GDM1 (cell line): ENCODE measurements around the gene CTU1.
A peak's percentile ranks its signal among the peaks of the same experiment; 100 is the strongest.
"Not testable (repeated sequence)": the region's sequence is repeated elsewhere in the genome, so short reads cannot be mapped to it uniquely, and the experiment has no call there.

Source experiments
- DNase-seq: peaks from one replicate; lab custom pipeline; 2025; lab: John Stamatoyannopoulos, UW

Gene CTU1

DNA sequence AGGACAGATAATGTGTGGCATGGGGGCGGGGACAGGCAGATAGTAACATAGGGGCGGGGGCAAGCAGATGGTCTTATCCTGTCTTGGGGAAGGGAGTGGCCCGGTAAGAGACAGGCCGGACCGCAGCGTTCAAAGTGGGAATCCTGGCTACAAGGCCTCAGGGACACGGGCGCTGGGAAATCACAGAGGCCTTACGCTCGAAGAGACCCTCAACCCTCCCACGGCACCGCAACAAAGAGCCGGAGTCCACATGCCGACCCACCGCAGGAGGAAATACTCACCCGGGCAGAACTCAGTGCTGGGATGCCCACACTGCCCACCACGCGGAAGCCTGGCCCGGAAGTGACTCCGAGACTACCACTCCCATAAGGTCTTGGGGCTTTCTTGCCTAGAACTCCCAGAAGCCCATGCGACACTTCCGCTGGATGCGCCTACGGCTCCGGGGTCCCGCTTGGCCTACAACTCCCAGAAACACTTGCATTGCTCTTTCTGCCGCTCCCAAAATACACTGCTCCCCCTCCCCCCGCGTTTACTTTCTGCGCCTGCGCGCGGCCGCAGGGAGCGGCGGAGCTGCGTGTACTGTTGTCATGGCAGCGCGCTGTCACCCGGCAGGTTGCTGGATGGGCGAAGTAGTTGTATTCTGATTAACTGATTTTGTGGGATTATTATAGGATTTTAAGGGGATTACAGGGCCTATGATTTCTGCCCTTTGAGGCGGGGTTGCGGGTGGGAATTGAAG, at the start of gene CTU1:
TSS of gene CTU1 (minus strand) at position 344 of the 739 bp plus-strand sequence. CDS start 3,840 bp downstream, outside the sequence.
- DNase-seq = peak; percentile 98

DNA sequence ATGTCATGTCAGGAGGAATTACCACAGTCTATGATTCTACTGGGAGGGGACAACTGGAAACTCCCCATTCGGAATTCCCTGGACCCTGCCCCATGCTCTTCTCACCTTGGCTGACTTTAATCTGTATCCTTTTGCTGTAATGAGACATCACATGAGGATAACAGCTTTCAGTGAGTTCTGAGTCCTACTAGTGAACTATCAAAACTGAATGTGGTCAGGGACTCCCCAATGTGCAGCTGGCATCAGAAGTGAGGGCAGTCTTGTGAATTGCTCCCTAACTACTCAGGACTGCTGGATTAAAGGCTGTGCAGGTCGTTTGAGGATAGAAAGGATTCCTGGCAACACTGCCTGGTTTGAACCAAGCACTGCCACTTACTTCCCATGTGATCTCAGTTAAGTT, 49.1 kb upstream of the CTU1 start:
- no peak for DNase-seq

- no peak for DNase-seq
Measured at GRCh38 chr19:51156710-51157109, 48.5 kb upstream of the CTU1 start.

DNA sequence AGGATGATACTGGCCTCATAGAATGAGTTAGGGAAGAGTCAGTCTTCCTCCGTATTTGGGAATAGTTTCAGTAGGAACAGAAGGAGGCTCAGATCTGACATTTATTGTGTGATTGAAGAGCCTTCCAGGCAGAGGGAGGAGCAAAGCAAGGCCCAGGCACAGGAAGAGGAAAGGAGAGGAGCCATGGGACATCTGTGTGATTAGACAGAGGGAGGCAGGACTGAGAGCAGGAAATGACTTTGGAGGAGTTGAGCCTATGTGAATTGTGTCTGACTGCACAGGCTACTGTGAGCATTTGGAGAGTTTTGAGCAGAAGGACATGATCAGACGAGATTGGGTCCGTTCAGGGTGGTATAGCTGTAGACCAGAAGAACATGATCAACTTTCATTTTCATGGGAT, 42.4 kb upstream of the CTU1 start:
- no peak for DNase-seq

DNA sequence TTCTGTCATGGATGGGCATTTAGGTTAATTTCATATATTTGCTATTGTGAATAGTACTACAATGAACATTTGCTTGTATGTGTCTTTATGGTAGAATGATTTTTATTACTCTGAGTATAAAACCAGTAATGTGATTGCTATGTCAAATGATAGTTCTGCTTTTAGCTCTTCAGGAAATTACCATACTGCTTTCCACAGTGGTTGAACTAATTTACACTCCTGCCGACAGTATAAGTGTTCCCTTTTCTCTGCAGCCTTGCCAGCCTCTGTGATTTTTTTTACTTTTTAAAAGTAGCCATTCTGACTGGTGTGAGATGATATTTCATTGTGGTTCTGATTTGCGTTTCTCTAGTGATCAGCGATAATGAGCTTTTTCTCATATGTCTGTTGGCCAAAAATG, 40.4 kb upstream of the CTU1 start:
- no peak for DNase-seq

DNA sequence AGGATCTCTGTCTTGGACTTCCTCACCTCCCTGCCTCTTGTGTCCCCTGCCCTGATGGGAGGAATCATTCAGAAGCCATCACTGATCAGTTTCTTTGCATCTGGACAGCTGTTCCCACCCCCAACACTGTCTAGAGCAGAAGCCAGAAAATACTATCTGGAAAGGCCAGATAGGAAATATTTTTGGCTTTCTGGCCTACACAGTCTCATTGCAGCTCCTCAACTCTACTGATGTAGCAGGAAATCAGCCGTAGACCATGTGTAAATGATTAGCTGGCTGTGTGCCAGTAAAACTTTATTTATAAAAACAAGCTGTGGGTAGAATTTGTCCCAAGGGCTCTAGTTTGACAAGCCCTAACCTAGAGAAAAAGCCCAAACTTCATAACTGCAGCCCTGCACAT, 39.5 kb upstream of the CTU1 start:
- no peak for DNase-seq

- no peak for DNase-seq
Measured at GRCh38 chr19:51146751-51147150, 38.5 kb upstream of the CTU1 start.

DNA sequence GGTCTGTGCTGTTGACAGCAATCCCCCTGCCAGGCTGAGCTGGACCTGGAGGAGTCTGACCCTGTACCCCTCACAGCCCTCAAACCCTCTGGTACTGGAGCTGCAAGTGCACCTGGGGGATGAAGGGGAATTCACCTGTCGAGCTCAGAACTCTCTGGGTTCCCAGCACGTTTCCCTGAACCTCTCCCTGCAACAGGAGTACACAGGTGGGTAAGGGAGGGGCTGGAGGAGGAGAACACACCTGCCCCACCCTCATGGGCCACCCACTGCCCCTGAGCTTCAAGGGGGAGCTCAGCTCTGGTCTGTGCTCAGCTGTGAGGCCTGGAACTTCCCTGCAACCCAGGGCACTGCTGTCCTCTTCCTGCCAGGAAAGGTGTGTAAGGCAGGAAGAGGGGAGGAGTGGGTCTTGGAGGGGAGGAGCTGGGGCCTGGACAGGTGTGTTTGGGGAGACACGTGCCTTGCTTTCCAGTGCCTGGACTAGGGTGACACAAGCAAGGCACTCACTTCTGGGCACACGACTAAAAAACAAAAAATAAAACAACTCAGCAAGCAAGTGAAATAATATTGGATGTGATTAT, 37.8 kb upstream of the CTU1 start:
- no peak for DNase-seq

- DNase-seq = no peak
Measured at GRCh38 chr19:51144482-51145045, 36.4 kb upstream of the CTU1 start.

DNA sequence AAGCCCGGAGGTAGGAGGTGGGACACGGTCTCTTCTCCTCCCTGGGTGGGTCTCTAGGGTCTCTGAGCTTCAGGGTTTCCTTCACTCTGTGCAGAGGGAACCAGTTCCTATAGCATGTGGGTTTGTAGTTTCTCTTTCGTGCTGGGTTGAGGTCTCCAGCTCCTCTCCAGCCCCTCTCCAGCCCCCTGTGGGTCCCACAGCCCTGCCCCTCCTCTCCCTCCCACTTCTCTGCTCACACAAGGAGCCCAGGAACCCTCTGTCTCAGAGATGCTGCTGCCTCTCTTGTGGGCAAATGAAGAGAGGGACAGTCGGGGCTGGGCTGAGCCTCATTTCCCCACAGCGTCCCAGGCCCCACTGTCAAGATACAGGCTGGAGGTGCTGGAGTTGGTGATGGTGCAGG, 35.3 kb upstream of the CTU1 start:
- DNase-seq = no peak

DNA sequence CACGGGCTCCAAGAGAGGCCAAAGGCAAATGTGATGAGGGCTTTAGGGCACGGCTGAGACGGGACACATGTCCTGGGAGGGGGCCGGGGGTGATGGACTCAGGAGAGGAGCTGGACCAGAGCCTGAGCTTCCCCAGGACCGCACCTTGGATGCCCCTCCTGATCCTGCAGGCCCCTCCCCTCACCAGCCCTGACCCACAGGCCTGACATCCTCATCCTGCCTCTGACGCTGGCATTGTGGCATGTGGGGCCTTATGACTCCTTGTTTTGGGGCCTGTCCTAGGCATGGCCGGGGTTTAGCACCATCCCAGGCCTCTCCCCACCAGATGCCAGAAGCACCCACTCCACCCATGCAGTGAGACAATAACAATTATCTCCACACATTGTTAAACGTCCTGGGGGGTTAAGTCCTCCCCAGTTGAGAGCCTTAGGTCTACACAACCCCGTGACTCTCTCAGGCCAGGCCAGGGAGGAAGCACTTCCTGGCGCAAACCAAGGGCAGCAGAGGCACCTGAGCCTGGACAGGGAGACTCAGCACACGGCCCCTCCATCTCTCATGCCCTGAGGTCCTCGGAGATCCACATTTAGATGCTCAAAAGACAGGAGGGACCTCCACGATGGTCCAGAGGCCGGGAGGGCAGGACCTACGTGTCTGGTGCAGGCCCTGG, 34.7 kb upstream of the CTU1 start:
- not testable (repeated sequence) for DNase-seq

GRCh38 chr19:51142119-51142518, 33.9 kb upstream of the CTU1 start, which contains the start of gene SIGLEC7:
Gene SIGLEC7 (plus strand): TSS chr19:51142301. CDS start chr19:51142370, 69 bp downstream.
- DNase-seq = no peak

DNA sequence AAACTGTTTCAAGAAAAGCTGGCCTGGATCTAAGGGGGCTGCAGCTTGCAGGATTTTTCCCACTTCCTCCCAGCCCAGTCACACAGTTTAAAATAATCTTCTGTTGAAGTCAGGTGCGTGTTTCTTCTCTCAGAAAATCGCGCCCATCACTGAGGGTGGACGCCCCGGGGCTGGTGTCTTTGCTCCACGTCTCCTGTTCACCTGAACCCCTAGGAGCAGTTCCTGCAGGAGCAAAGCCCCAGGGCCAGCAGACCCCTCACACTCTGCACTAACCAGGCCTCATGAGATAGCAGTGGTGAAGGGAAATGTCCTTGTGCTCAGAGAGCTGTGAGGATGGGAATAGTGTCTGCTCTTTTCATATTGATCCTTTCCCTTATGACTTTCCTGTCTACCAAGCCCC, 33.0 kb upstream of the CTU1 start:
- no peak for DNase-seq

GRCh38 chr19:51140441-51140840, 32.2 kb upstream of the CTU1 start:
- no peak for DNase-seq

DNA sequence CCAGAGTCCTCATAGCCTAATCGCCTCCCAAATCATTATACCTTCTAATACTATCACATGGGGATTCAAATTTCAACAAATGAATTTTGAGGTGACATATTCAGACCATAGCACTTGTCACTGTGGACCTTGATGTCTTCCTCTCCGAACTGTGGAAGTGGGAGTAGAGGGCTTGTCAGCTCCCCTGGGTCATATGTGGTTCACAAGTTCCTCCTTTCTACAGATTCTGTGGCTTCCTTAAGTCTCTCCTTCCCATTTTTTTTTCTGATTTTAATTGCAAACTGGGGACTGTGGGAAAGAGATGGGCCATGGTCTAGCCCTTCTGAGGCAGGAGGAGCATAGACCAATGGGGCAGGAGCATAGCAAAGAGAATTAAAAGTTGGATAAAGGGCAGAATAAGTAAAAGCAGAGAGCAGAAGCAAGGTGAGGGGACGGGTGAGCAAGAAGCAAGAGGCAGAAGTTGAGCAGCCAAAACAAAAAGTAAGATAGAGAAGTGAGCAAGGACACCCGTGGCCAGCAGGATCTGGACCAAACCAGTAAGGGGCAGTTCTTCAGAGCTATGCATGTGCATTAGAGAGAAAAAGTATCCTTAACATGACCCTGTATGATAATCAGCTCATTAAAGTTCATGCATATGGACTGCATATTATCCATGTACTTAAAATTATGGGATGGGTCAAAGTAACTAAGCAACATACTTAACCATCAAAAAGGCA, 31.2 kb upstream of the CTU1 start:
- peak; percentile 62 for DNase-seq

- DNase-seq = no peak
Measured at GRCh38 chr19:51138549-51138979, 30.4 kb upstream of the CTU1 start.

DNA sequence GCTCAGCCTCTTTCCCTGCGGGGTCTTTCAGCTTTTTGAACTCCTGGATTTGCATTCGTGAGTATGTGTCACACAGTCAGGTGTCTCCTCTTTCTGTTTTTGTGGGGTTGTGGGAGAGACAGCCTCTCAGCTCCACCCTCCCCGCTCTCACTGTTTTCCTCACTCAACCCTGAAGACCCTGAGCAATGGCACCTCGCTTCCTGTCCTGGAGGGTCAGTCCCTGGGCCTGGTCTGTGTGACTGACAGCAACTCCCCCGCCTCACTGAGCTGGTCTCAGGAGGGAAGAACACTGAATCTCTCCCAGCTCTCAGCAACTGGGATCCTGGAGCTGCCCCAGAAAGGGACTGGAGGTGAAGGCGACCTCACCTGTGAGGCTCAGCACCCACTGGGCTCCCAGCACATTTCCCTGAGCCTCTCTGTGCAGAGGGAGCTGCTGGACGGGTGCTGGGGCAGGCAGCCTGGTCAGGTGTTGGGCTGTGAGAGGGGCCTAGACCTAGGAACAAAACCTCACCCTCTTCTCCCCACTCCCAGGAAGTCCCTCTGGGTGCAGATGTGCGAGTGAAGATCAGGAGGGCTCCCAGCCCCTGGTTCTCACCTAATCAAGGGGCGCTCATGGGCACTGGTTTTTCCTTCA, 29.7 kb upstream of the CTU1 start:
- DNase-seq = no peak

GRCh38 chr19:51136851-51137551, 28.8 kb upstream of the CTU1 start:
- peak; percentile 76 for DNase-seq

DNA sequence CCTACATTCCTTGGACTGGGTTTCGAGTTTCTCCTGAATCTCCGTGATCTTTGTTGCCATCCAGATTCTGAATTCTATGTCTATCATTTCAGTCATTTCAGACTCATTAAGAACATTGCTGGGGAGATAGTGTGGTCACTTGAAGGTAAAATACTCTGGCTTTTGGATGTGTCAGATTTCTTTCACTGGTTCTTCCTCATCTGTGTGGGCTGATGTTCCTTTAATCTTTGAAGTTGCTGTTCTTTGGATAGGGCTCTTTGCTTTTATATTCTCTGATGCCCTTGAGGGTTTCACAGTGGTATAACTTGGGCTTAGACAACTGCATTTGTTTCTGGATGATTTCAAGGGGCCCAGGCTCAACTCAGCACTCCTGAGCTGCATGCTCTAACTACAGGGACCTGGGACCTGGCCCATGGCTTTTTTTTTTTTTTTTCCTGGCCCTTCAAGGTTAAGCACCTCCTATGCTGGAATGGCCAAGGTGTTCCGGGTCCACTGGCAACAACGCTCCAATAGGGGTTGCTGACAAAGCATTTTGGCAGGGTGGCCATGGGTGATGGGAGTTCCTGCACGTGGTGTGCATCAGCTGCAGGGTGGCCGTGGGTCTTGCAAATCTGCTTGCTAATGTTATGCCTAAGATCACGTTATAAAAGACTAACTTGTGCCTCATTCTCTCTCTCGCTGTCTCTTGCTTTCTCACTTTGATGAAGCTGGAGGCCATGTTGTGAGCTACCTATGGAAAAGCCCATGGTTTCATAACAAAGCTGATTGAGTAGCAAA, 28.0 kb upstream of the CTU1 start:
- DNase-seq = no peak

GRCh38 chr19:51135004-51135403, 26.8 kb upstream of the CTU1 start:
- DNase-seq = no peak
